NCI-H226 (cell line): ENCODE measurements around the gene PAQR5.
"Not testable (repeated sequence)": the region's sequence is repeated elsewhere in the genome, so short reads cannot be mapped to it uniquely, and the experiment has no call there.

Experiments
- DNase-seq: peaks from one replicate; pipeline ENCODE4 v3.0.0-alpha.2; 2015

Gene PAQR5

DNA sequence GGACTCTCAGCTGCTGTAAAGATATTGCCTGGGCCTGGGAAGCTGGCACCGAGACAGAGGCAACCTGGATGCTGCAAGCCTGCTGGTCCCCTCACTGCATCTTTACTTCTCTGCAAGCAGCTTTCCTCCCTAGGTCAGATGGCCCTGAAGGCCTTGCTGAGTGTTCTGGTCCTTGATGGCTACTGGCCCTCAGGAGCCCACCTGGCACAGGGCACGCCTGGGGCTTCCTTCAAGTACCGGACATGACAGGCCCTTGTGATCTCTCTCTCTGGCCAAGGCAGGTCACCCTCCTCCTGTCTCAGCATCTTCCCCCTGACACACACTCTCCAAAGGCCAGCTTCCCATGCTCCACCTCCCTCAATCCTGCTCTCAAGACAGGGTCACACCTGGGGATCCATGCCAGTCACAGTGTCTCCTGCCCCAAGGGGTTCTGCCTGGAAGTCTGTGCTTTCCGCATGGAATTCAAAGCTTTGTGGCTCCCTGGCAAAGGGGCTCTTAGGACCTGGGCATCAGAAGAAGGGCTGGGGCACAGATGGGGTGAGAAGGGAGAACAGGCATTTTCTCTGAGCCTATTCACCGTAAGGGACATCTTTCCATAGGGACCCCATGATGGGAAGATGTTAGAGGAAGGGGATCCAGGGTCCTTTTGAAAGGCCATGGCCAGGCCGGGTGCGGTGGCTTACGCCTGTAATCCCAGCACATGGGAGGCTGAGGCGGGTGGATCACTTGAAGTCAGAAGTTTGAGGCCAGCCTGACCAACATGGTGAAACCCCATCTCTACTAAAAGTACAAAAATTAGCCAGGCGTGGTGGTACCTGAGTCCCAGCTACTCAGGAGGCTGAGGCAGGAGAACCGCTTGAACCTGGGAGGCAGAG, 4.7 kb upstream of the PAQR5 start:
- no peak for DNase-seq

DNA sequence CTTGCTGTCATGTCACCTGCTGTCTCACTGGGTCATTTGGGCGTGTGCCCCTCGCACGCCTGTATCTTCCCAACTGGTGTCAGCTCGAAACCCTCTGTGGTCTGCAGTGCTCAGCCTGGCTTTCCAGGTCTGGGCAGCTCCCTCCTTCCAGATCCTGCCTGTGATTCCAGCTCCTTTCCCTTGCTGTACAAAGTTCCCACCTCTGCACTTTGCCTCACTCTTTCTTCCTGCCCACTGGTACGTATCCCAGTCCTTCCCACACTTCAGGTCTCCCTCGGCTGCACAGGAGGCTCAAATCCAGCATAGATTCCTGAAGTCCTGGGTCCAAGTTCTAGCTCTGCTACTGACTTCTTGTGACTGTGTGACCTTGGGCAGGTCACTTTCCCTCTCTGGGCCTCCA, 2.1 kb upstream of the PAQR5 start:
- DNase-seq, result no peak

DNA sequence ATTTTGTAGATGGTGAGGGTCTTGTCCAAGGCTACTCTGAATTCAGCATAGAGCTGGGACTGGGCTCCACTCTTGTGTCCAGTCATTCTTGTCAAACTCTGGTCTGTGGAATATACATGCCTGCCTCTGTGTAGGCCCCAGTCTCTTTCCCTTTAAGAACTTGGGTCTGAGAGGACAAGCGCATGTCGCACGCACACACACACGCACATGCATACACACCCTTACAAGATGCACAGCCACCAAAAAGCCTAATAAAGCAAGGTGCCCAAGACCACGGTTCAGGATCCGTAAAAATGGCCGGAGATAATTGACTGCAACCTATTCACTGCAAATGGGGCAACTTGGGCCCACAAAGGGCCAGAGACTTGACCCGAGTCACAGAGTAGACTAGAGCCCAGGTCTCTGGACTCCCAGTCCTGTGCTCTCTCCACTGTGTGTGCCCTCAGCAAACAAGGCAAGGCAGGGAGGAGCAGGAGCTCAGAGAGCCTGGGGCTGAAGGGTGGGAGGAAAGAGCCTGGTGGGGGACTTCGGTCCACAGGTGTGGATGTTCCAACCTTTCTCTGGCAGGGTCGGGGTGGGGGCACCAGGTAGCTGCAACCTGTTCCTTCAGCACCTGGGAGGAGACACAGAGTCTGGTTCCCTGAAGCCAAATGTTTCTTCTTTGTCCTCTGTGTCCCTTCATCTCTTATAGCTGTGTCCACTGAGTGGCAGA, 914 bp upstream of the PAQR5 start:
- DNase-seq, result no peak

DNA sequence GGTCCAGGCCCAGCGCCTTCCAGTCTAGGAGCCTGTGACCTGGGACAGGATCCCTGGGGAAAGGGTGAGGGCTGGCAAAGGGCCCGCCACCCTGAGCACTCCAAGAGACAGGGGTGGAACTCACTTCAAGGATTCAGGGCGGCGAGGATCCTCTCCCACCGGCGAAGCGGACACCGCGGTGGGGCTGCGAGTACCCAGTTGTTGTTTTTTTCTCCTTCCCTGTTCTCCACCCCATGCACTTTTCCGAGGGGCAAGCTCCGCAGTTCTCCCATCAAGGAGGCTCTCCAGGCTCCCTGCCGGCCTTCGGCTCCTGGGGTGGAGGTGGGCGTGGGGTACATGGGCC, 387 bp upstream of the PAQR5 start:
- no peak for DNase-seq

DNA sequence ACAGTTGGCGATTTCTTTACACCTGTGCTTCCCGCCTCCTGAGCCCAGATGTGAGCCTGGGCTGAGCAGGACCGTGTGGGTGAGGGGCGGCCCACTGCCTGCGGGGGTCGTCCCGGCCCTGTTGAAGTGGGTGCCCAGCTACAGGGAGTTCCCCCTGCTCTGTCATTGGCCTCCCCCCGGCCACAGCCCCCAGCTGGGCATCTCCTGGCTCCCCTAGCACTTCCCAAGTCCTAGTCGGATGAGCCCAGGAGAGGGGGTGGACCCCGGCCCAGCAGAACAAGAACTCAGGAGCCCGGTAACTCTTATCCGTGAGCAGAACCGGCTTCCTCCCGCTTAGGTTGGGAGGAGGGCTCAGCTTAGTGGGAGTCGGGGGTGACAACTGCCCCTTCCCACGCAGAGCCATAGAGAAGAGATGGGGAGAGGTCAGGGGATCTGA, 757 bp downstream of the PAQR5 start:
- no peak for DNase-seq

DNA sequence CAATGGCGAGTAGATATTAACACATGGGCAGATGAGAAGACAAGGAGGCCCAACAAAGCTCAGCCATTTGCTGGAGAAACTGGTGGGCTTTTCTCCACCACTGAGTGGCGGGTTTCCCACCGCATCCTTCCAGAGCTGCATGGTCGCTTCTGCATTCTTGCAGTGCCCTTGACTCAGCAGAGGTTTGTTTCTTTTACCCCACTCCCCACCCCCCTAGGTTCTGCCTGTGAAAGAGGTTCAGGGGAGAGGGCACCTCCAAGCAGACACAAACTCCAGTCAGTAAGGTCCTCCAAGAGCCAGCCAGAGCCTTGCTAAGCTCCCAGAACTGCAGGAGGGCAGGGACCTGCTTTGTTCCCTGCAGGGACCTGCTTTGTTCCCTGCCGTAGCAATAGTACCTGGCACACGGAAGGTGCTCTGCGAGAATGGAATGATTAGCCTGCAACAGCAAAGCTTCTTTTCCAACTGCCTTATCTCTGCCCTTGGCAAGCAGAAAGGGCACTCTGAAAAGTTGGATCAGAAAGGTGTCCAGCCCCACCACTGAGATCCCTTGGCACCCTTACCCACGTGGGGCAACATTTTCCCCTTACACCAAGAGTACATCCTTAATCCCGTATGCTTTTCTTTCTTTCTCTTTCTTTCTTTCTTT, 1.4 kb downstream of the PAQR5 start:
- DNase-seq, result no peak

DNA sequence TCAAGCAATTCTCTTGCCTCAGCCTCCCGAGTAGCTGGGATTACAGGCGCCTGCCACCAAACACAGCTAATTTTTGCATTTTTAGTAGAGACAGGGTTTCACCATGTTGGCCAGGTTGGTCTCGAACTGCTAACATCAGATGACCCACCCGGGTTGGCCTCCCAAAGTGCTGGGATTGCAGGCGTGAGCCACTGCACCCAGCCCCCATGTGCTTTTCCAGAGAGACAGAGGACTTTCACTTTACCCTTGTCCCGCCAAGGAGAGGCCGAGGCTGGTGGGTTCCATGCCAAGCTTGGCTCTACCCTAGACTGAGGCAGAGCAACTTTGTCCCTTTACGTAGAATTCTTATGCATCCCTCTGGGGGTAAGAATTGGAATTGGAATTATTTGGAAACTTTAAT, 2.4 kb downstream of the PAQR5 start:
- not testable (repeated sequence) for DNase-seq

DNA sequence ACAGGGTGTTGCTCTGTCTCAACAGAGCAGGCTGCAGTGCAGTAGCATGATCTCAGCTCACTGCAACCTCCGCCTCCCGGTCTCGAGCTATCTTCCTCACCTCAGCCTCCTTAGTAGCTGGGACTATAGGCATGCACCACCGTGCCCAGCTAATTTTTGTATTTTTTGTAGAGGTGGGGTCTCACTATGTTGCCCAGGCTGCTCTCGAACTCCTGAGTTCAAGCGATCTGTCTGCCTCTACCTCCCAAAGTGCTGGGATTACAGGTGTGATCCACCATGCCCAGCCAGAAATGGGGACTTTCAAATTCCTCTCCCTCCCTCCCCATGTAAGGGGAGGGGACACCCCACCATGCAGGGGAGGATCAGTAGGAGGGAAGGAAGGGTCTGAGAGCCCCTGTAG, 3.4 kb downstream of the PAQR5 start:
- not testable (repeated sequence) for DNase-seq

DNA sequence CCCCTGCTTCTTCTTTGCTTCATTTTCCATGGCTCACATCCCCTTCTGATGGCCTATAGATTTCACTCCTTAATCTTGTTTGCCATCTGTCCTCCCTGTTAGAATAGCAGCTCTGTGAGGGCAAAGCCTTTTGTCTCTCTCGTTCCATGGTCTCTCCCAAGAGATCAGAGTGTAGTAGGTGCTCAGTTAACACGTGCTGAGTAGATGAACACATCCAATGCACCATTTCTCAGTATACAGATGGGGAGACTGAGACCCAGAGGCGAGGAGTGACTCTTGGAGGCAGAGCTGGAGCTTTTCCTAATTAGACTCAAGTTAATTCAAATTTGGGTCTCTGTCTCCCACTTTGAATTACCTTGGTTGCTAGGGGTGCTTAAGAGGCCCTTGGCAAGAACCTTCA, 4.2 kb downstream of the PAQR5 start:
- DNase-seq, result no peak

DNA sequence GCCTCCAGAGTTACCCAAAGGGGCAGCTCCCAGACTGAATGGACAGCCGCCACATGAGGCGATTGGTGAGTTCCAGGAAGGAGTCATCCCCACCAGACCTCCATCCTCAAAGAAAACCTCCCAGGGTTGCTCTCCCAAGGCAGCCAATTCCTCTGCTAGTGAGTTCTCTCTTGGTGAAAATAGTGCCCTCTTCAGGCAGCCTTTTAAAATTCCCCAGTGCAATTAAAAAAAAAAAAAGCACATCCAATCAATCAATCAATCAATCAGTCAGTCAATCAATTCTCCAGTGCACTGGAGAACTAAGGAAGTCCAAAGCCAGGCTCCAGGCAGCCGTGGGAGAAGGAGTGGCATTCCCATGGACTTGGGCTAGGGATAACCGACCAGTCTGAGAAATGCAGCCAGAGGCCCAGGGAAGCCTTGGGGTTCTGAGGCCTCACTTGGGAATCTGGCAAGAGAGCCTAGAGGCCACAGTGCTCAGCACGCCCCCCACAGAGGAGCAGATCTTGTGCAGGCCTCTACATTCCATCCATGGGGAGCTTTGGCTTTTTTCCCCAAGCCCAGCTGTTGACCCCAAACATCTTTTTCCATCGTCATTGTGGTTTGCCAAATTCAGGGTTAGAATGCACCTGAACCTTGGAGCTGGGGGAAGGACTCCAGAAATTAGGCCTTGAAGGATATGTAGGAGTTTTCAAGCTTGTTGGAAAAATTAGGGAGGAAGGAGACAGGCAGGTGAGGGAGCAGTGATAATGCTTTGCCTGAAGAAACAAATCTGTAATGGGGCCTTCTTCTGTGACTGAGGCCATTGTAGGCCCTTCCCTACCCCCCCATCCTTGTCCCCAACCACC, 4.8 kb downstream of the PAQR5 start:
- no peak for DNase-seq

DNA sequence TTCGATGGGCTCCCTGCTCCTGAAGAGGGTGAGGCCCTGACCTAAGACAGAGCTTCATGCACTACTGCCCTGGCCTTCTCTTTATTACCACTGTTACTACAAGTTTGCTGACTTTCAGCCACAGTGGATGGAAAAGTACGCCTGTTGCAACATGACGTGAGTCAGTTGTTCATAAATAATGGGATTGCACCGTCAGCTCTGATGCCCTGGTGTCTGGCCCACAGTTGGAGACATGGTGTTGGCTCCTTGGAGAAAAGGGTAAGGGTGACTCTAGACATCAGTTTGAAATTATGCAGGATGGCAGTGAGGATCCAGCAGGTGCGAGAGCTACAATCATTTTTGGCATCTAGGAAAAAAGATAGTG, 5.5 kb downstream of the PAQR5 start:
- DNase-seq, result peak; percentile 96

DNA sequence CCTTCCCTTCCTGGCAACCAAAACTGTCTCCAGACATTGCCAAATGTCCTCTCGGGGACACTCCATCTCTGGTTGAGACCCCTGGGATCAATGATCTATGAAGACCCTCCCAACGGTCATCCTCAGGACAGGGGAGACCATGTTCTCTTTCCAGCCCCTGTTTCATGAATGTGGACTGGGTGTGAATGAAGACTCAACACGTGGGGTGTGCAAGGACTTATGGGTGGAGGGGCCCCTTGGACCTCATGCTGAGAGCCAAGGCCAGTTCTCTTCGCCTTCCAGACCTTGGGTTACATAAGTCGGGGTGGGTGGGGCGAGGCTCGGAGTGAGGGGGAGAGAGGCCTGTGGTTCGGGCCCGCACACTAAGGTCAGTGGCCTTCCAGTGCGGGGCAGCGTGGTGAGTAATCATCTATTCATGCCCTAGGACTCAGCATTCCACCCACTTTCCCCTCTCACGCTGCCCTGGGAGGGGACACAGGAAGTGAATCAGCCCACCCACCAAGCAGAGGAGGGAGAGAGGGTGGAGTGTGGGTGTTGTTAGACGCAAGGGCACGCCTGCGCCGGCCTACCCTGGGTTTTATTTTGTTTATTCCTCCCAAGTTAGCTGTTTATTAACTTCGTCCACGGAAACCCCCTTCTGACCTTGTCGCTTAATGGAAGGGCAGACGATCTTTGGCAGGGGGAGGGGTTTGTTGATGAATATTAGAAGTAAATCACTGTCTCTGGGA, 6.7 kb downstream of the PAQR5 start:
- DNase-seq, result peak; percentile 99

DNA sequence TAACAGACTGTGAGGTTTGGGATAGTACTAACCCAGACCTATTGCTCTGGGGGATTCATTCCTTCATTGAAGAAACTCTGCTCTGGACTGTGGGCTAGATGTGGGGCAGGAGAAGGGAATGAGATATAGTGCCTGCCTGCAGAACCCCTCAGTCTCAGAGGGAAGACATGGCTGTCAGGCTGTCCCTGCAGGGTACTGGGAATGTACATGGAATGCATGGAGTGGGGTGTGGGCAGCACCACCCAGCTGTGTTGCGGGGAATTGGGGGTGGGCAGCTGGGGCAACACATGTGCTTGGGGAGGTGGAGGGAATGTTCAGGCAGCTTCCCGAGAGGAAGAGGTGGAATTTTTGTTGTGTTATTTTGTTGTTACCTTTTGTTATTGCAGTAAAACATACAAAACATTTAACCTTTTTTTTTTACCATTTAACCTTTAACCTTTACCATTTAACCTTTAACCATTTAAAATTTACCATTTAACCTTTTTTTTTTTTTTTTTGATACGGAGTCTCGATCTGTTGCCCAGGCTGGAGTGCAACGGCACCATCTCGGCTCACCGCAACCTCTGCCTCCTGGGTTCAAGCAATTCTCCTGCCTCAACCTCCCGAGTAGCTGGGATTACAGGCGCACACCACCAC, 7.3 kb downstream of the PAQR5 start:
- DNase-seq, result peak; percentile 44

DNA sequence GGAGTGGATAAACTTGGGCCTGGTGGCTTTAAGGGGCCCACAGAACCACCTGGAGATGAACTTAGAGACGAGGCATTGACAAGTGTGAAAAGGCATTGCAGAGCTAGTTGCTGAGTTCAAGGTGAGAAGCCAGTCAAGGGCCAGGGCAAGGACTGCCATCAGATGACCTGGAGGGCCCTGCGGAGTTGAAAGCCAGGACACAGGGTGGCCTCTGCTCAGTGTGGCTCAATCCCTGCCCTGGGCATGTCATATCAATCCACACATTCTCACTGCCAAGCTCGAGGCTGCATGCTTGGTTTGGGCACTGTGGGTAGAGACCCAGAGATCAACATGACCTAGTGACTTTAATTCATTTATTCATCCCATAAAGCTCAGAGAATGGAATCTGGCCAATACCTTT, 9.2 kb downstream of the PAQR5 start:
- no peak for DNase-seq

DNA sequence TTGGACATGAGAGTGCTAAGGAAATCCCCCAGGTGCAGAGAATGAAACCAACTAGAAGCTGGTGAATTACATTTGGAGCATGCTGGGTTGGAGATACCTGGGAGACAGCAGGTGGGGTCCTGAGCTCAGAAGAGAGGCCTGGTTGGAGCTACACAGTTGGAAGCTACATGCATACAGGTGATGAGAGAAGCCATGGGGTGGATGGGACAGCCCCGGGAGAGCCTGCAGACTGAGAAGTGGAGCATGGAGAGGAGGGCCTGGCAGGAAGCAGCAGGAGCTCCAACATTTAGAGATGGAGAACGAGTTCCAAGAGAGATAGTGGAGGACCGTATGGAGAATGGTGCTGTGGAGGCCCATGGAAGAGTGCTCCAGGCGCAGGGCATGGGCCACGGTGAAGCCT, 10.2 kb downstream of the PAQR5 start:
- DNase-seq, result no peak

DNA sequence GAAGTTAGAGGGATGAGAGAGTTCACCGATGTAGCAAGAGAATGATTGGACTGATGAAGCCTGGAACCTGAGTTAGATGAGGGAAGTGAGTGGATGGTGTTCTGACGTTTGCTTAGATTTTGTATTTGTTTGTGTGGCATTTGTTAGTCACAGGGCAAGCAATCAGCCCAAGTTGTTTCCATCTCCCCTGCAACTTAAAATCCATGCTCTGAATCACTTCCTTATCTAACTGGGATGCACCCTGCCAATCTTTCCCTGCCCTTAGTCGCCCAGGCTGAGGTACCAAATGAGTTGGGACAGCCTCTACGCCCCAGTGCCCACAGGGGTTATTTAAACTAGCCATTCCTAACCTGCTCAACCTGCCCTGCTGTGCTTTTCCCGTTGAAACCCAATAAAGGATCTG, 12.6 kb downstream of the PAQR5 start:
- DNase-seq, result peak; percentile 44

DNA sequence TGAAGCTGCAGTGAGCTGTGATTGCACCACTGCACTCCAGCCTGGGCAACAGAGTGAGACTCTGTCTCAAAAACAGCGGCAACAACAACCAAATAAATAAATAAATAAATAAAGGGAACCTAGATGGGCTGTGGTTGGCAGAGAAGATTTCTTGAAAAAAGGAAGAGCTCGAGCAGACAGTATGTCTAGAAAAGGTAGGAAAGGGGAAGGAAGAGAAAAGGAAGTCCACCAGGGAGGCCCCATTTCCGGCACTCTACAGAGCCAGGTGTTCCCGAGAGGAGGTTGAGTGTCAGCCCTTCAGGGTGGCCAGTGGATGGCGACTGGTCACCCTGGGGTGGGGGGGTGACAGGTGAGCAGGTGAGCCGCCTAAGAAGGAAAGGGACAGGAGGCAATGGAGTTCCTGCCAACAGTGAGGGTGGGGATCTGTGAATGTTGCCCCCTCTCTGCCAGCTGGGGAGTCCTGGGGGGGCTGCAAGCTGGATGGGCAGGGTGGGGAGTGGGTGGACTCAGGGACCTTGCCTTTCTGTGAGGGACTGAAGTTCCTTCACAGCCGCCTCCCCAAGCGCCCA, 14.8 kb downstream of the PAQR5 start:
- no peak for DNase-seq

DNA sequence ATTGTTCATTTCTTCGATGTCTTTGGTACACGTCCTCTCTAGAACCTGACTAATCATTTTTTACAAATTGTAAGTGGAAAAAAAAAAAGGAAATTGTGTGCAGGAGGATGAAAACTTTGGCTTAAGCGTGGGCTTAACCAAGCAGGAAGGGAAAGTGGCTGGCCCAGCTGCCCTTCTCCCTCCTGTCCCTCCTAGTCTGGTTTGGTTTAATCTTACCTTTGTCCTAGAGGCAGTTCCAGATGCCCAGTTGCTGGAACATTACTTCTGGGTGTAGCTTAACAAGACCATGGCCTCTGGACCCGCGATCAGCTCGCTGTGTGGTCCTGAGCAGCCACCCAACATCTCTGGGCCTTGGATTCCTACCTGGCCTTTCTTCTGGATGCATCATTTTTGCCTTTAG, 15.4 kb downstream of the PAQR5 start:
- DNase-seq, result no peak

DNA sequence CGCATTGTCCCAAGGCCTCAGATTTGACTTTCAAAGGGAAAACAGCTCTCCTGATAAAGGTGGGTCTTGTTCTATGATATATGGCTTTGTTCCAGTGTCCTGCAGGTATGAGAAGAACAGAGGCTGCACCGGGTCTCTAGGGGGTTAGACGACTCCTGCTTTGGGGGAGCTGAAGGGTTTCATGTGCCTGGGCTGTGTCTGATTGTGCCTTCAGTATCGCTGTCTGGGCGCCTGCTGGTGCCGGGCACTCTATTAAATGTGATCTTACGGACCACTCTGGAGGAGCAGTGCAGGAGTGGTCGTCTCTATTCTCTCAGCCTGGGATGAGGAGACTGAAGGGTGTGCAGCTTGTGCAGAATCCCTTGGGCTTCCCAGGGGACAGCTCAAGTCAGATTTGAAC, 16.0 kb downstream of the PAQR5 start:
- no peak for DNase-seq

DNA sequence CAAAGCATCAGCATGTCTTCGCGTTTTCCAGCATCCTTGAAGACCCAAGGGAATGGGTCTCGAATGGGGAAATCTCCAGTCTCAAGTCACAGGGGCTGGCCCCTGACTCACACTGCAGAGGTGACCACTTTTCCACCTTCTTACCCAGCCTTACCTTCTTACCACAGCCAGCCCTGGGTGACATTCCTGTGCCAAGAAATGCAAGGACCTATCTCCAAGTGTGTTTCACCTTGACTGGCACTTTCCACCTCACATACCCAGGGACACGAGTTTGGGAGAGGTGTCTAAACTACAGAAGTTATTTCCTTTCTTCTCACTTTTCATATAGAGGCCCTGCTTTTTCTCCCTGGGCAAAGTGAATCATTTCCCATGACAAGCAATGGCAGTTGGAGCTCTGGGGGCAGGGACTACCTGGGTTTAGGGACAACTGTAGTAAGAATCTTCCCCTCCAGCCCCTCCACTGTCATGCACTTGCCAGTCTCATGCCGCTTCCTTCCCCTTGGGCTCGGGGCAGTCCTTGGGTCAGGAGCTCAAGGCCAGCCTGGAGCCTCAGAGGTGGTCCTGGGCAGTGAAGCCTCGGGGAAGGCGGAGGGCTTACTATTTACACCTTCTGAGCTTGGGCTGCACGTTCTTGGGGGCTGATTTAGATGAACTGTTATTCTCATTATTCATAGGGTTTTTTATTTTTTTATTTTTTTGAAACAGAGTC, 16.8 kb downstream of the PAQR5 start:
- no peak for DNase-seq

DNA sequence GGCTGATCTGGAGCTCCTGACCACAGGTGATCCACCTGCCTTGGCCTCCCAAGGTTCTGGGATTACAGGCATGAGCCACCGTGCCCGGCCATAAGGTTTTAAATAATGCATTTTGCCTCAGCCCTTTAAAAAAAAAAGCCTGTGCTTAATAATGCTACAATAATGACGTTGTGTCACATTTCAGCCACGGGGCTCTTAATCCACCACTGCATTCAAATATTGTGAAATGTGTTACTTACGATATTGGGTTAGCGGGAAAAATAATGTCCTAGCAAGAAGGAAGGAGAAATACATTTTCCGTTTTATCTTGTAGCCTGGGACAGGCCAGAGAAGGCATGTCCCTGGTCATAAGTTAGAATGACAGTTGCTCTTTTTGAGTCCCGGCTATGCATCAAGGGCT, 17.6 kb downstream of the PAQR5 start:
- DNase-seq, result no peak
